Measurements from ENCODE around the gene CTDP1.
"Not testable (repeated sequence)": the region's sequence is repeated elsewhere in the genome, so short reads cannot be mapped to it uniquely, and the experiment has no call there.

Gene CTDP1

GRCh38 chr18:79681484-79682387, 2.1 kb downstream of the CTDP1 start:
- no peak for DNase-seq (ENCODE audit: low spot score)

DNA sequence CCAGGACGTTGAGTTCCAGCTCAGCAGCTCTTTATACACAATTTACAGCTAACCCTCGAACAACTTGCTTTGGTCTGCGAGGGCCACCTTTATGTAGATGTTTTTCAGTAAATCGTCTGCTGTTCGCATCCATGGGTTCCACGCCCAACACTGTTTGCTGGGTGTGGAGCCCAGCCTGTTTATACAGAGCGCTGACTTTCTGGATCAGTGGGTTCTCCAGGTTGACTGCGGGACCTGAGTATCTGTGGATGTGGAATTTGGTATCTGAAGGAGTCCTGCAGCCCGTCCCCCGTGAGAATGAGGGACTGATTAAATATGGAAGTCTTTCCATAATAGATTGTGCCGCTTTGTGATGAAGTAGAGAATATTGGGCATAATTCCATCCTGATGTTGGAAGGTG, 2.9 kb downstream of the CTDP1 start:
- DNase-seq (ENCODE audit: low spot score) = no peak

- no peak for DNase-seq (ENCODE audit: low spot score)
Measured at GRCh38 chr18:79682894-79683625, 3.5 kb downstream of the CTDP1 start.

DNA sequence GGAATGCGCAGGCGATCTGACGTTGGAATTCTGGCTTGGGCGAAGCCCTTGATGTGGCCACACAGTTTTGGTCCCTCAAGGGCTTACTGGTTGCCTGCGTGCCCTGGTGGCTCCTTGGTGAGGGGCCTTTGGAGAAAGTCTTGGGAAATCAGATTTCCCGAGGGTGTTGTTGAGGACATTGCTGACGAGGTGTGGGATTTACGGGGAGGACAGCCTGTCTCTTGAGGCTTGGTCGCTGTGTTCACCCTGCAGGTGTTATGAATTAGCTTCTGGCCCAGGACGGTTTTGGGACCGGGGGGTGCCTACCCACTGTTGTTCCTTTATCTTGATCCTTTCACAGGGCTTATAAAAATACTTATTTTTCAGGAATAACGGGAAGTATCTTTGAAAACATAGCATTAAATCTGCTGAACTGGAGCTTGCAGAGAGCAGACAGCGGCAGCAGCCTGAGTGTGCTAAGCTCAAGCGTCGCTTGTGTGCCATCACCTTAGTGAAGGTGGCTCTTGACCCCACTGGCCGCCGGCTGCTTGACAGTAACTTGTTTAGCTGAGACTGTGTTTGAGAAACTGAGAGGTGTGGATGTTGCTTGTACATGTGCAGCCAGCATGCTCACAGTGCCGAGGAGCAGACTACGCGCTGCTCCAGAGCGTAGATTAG, 4.2 kb downstream of the CTDP1 start:
- no peak for DNase-seq (ENCODE audit: low spot score)

- no peak for DNase-seq (ENCODE audit: low spot score)
Measured at GRCh38 chr18:79684283-79684631, 4.7 kb downstream of the CTDP1 start.

GRCh38 chr18:79684787-79685186, 5.2 kb downstream of the CTDP1 start:
- DNase-seq (ENCODE audit: low spot score) = no peak

DNA sequence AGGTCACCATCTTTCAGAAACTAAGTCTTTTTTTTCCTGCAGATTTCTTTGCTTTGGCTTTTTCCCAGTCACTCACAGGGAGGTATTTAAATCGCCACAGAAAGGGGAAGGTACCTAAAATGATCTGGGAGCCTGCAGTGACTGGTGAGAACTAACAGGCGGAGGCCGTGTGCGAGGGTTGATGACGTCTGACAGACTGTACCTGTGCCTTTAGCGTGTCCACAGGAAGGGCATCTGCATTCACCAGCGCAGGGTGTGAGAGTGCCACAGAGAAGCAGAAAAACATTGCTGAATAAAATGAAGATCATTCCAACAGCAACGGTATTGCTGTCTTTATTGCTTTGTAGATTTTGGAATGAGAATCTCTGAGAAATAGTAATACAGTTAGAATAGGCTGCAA, 5.7 kb downstream of the CTDP1 start:
- no peak for DNase-seq (ENCODE audit: low spot score)

DNA sequence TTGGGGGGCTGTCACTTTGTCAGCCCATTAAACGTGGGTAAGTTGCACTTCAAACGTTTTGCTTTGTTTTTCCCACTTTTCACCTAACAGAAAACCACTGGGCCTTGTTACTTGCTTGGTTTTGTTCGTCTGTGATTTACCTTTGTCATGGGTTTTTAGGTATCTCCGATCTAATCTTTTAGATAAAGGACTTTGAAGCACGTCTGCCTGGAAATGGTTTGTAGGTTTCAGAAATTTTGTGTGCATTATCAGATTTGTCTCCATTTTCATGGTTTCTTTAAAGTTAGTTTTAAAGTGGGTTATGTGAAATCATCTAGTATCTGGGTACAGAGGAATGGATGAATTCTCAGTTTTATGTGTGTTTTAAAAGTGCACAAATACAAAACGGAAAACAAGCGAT, 6.4 kb downstream of the CTDP1 start:
- no peak for DNase-seq (ENCODE audit: low spot score)

DNA sequence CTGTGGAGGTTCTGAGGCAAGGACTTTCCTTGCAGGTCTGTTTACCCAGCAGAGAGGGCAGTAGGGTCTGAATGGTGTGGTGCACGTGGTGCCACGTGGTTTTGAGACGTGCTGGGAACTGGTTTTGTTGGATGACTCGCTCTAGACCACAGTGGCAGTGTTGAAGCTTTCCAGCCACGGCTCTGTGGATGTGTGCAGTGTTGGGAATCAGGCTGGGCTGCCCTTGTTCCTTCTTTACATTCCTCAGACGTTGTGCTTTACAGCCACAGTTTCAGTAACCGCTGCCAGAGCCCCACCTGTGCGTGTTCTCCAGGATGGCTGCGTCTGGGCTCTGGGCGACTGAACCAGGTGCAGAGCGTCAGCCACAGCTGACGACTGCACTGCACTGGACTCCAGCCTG, 8.2 kb downstream of the CTDP1 start:
- no peak for DNase-seq (ENCODE audit: low spot score)

DNA sequence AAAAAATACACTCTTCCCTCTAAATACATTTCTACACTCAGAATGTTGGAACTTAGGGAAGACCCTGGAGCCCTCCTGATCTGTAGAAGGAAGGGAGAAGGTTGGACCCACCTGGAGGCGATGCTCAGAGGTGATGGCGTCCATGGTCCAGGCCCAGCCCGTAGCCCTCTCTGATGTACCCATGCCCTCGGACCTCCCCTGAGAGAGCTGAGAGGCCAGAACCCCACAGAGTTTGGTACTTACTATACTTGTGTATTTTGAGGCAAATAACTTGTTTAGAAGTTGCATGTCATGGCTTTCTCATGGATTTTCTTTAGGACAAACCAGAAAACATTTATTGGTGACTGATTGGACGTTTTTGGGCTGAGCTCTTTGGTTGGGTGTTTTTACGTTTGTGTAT, 10.5 kb downstream of the CTDP1 start:
- no peak for DNase-seq (ENCODE audit: low spot score)

GRCh38 chr18:79690586-79691482, 11.2 kb downstream of the CTDP1 start:
- DNase-seq (ENCODE audit: low spot score) = no peak

DNA sequence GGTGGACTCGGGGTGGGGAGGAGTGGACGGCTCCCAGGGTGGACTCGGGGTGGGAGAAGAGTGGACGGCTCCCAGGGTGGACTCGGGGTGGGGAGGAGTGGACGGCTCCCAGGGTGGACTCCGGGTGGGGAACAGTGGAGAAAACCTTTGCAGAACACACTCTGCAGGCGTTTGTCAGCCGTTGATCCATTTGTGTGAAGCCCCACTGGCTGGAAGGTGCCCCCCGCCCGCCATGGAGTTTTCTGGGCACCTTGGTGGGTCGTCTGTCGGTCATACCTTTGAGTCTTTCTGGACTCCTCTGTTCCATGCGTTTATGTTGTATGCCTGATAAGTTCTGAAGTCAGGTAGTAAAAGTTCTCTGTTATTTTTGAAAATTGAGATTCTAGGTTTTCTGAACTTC, 12.5 kb downstream of the CTDP1 start:
- no peak for DNase-seq (ENCODE audit: low spot score)

DNA sequence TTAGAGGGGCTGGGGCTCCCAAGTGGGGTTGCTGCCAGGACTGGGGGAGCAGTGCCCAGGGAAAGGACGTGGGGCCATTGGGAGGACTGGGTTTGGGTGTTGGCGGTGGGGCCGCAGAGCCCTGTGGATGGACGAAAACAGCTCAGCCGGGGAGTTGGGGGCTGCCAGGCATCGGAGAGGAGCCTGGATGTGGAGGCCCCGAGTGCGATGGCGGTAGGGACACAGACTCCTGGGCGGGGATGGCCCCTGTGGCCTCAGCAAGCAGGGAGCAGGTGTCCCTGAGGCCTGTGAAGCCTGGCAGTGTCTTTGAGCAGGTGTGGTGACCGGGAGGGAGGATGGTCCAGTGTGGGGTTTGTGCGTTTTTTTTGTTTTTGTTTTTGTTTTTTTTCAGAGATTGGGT, 13.3 kb downstream of the CTDP1 start:
- DNase-seq (ENCODE audit: low spot score) = no peak

- no peak for DNase-seq (ENCODE audit: low spot score)
Measured at GRCh38 chr18:79693561-79694205, 14.1 kb downstream of the CTDP1 start.

- not testable (repeated sequence) for DNase-seq (ENCODE audit: low spot score)
Measured at GRCh38 chr18:79694206-79694894, 14.7 kb downstream of the CTDP1 start.

GRCh38 chr18:79694895-79695213, 15.3 kb downstream of the CTDP1 start:
- no peak for DNase-seq (ENCODE audit: low spot score)

DNA sequence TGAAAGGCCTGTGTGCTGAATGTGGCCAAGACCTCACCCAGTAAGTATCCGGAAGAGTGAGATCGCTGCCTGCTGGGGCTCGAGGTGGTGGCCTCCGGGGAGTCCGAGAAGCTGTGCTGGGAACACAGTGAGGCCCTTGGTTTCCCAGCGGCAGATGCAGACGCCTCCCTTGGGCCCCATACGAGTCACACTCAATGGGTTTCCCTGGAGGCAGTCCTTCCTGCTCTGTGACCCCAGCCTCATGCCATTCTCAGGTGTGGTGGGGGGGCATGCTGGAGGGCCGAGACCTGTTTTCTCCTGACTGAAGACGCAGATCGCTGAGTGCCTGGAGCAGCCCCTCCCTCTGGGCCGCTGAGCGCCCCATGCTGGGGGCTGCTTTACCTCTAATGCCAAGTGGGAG, 15.7 kb downstream of the CTDP1 start:
- no peak for DNase-seq (ENCODE audit: low spot score)

DNA sequence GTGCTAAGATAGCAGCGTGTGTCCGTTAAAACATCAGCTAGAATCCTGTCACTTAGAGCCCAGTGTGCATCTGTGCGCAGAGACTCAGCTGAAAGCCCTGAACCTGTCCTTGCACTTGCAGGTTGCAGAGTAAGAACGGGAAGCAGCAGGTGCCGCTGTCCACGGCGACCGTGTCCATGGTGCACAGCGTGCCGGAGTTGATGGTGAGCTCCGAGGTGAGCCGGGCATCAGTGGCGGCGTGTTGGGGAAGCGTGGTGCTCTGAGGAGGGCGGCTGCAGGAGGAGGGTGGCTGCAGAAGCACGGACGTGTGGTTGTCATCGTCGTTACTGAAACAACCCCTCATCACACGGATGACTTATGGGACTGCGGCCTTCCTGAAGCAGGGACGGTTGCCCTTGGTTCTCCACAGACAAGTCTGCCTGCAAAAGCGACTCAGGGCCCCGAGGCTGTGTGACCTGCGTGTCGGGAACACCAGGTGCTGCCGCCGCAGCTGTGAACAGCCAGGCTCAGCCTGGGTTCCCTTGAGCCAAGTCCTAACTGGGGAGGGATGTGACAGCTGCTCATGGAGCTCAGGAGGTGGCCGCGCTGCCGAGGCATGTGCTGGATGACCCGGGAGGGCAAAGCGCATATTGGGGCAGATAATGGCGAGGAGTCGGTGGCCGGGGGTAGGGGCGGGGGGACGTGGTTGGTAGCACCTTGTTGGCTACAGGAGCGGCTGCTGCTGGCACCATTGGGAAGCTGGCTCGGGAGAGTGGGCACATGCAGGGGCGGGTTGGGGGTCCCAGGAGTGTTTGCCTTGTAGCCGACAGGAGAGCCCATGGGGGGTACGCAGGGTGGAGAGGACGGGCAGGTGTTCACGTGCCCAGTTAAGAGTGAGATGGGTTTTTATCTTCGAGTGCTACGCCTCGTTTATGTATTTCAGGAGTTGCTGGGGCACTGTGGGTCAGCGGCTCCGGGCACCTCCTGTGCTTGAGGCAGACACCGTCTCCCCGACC, 16.6 kb downstream of the CTDP1 start:
- no peak for DNase-seq (ENCODE audit: low spot score)

DNA sequence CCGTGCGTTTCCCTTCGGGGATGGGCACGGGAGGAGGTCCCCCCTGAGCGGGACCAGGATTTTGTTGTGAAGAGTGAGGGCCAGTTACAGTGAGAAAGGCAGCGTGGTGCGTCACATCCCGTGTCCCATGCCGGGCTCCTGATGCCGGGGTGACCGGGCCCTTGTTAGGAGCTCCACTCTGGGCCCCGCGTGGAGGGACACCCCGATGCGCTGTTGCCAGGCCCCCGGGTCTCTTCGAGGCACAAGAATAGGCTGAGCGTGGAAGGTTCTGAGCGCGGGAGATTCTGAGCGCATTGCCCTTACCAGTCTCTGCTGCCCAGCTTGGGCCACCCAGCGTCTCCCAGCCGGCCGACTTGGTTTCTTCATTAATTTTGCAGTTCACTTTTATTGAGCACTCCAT, 17.6 kb downstream of the CTDP1 start:
- DNase-seq (ENCODE audit: low spot score) = no peak

DNA sequence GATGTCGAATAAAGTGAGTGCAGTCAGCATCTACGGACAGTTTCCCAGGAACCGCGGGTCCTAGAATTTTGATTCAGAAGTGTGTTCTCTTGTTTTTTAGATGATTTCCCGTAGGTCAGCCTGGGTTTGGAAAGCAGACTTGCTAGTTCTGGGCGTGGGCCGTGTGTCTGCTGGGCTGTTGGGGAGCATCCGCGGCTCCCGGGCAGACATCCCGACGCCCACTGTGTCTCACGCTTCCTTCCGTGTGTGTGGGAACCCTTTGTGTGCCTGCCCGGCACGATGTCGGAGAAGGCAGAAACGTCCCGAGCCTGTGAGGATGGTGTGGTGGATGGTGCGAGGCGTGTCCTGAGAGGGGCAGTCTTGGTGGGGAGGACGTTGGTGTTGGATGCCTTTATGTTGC, 18.4 kb downstream of the CTDP1 start:
- no peak for DNase-seq (ENCODE audit: low spot score)
